A549 (cell line): ENCODE data around the gene IGFL4.

Experiments used
- BHLHE40 ChIP-seq: IDR thresholded peaks from 2 replicates; pipeline ENCODE4 v1.6.1; 2012; ENCODE audit warnings: low read depth, low read length, inconsistent platforms
- CEBPB ChIP-seq, 2 experiments: fragments of >200 bp in 1 of 2; sonication (Bioruptor Twin) in 1 of 2; formaldehyde crosslinking in 1 of 2; IDR thresholded peaks; 2 replicates each; pipeline ENCODE4 v1.6.1; 2012 to 2016
- CHD2 ChIP-seq: fragments of 150-350 bp; IDR thresholded peaks from 2 replicates; pipeline ENCODE4 v1.6.1; 2014; ENCODE audit warnings: low read length; ENCODE audit not compliant: partially characterized antibody
- CTCF ChIP-seq: fragments of >200 bp; sonication (Bioruptor Twin); formaldehyde crosslinking; IDR thresholded peaks from 3 replicates; pipeline ENCODE4 v1.5.1; 2016
- HMGXB4 ChIP-seq: fragments of 250-450 bp; sonication (Bioruptor Pico); IDR thresholded peaks from 2 replicates; pipeline ENCODE4 v1.5.0; 2021; ENCODE audit warnings: mild to moderate bottlenecking, moderate library complexity, borderline replicate concordance
- NPAS2 ChIP-seq: fragments of 250-450 bp; sonication (Bioruptor Pico); IDR thresholded peaks from 2 replicates; pipeline ENCODE4 v1.8.0; 2022; ENCODE audit warnings: mild to moderate bottlenecking, moderate library complexity, borderline replicate concordance
- PBX3 ChIP-seq: IDR thresholded peaks from 2 replicates; pipeline ENCODE4 v1.6.1; 2012
- POLR2A ChIP-seq: IDR thresholded peaks from 2 replicates; pipeline ENCODE4 v1.6.1; 2012; ENCODE audit warnings: mild to moderate bottlenecking, low read length
- RCOR1 ChIP-seq: fragments of 150-350 bp; IDR thresholded peaks from 2 replicates; pipeline ENCODE4 v1.6.1; 2014; ENCODE audit warnings: antibody characterized with exemption, low read length, low read depth
- RFX5 ChIP-seq: fragments of 450-650 bp; IDR thresholded peaks from 2 replicates; pipeline ENCODE4 v1.7.1; 2014; ENCODE audit warnings: antibody characterized with exemption, mild to moderate bottlenecking, moderate library complexity
- SREBF2 ChIP-seq: fragments of 450-650 bp; IDR thresholded peaks from 2 replicates; pipeline ENCODE4 v1.6.1; 2014; ENCODE audit warnings: mild to moderate bottlenecking, moderate library complexity
- USF2 ChIP-seq: fragments of 450-650 bp; IDR thresholded peaks from 2 replicates; pipeline ENCODE4 v1.6.1; 2014; ENCODE audit warnings: antibody characterized with exemption

GRCh38 chr19:46089432-46089831 is 48.6 kb upstream of the IGFL4 start:
- TF ChIP-seq POLR2A (no peak), BHLHE40 (no peak), CTCF (no peak), HMGXB4 (CRISPR knock-in tag) (no peak), CEBPB (IDR thresholded peaks at IDR 0.05) (no peak), PBX3 (no peak), RCOR1 (no peak), NPAS2 (CRISPR knock-in tag) (no peak), RFX5 (no peak), CHD2 (no peak), SREBF2 (no peak), USF2 (no peak)
